K562 (cell line): ENCODE measurements around the gene UBN1.

Experiments used
- EZH2 ChIP-seq: IDR thresholded peaks from 2 replicates; pipeline ENCODE4 v1.6.1; 2012; ENCODE audit warnings: low read depth, mild to moderate bottlenecking, inconsistent platforms, low read length, borderline replicate concordance
- POLR2A ChIP-seq: fragments of 450-650 bp; conservative IDR thresholded peaks from 2 replicates; pipeline ENCODE4 v1.6.1; 2016
- ZNF263 ChIP-seq: sonication (generic); formaldehyde crosslinking; IDR thresholded peaks from 2 replicates; pipeline ENCODE4 v1.8.0; 2022; ENCODE audit warnings: mild to moderate bottlenecking, missing genetic modification reagents, borderline replicate concordance
- TF ChIP-seq, protein P1 (sequence below), 3 experiments: IDR thresholded peaks in 2 of 3; conservative IDR thresholded peaks in 1 of 3; 2 replicates each; pipeline ENCODE4 v1.5.1; 2011 to 2012; ENCODE audit warnings: low read length in 3 of 3, mild to moderate bottlenecking in 3 of 3, control low read depth in 2 of 3, improper control_type of control experiment in 1 of 3, inconsistent platforms in 1 of 3, low read depth in 1 of 3, mixed read lengths in 1 of 3, moderate library complexity in 1 of 3; ENCODE audit not compliant: insufficient read depth in 2 of 3

DNA sequence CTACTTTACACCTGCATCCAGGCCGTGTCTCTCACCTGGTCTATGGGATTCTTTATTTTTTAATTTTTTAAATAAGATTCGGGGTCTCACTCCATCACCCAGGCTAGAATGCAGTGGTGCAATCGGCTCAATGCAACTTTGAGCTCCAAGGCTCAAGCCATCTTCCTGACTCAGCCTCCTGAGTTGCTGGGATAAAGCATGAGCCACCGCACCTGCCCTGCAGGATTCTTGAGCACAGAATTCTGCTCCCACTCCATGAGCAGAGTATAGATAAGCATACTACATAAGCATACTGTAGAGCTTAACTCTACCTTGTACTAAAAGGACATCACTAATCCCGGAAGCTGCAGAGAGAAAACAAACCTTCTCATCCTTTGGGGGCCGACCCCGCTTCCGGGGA lies 15.7 kb upstream of the UBN1 start:
- TF ChIP-seq, protein P1, sequence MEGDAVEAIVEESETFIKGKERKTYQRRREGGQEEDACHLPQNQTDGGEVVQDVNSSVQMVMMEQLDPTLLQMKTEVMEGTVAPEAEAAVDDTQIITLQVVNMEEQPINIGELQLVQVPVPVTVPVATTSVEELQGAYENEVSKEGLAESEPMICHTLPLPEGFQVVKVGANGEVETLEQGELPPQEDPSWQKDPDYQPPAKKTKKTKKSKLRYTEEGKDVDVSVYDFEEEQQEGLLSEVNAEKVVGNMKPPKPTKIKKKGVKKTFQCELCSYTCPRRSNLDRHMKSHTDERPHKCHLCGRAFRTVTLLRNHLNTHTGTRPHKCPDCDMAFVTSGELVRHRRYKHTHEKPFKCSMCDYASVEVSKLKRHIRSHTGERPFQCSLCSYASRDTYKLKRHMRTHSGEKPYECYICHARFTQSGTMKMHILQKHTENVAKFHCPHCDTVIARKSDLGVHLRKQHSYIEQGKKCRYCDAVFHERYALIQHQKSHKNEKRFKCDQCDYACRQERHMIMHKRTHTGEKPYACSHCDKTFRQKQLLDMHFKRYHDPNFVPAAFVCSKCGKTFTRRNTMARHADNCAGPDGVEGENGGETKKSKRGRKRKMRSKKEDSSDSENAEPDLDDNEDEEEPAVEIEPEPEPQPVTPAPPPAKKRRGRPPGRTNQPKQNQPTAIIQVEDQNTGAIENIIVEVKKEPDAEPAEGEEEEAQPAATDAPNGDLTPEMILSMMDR (IDR thresholded peaks at IDR 0.05 in 2 of 3, conservative IDR thresholded peaks at IDR 0.05 in 1 of 3; ENCODE audit: insufficient read depth in 2 of 3, low read depth in 1 of 3, low read length in 3 of 3), result no peak
- no peak for TF ChIP-seq ZNF263 (CRISPR knock-in tag)
- TF ChIP-seq POLR2A, result no peak
- TF ChIP-seq EZH2, result no peak
